Ecto neural progenitor cell (in vitro differentiated cells): ENCODE data around the gene SYP.
A peak's percentile ranks its signal among the peaks of the same experiment; 100 is the strongest.

Source experiments
- DNase-seq: peaks from one replicate; pipeline ENCODE4 v3.0.0-alpha.2; 2018; ENCODE audit warnings: low spot score

Gene SYP

DNA sequence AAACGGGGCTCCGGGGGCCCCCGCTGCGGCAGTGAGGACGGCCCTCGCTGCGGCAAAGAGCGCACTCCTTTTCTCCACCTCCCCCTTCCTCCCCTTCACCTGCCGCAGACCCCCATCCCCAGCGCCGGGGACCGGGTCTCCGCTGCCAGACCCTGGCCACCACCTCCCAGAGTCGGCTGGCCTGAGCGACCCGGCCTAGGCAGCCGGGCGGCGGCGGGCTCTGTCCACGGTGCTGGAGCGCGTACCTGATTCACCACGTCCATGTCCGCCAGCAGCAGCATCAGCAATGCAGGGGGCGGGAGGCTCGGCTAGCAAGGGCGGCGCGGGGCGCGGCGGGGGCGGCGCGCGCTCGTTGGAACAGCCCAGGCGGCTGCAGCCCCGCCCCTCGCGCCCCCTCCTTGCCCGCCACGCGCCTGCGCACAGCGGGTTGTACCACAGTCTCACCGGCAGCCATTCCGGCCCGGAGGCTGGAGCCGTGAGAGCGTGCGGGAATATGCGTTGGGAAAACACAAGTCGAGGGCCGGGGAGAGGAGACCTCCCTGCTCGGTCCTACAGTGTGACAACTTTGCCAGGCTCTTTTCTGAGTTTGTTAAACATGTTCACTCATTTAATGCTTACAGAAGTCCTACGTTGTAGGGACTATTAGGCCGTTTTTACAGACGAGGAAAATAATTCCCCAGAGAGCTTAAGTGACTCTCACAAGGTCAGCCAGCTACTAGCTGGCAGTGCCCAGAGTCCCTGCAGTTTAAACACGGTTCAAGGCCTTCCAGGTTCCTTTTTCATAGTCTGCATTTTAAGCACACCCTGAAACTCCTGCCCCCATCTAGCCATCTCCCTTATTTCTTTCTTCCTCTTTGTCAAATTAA is at the start of gene SYP:
SYP (minus strand) TSS at position 288 of the 866 bp plus-strand sequence; CDS start at position 281, 7 bp downstream.
- DNase-seq, result peak; percentile 91

DNA sequence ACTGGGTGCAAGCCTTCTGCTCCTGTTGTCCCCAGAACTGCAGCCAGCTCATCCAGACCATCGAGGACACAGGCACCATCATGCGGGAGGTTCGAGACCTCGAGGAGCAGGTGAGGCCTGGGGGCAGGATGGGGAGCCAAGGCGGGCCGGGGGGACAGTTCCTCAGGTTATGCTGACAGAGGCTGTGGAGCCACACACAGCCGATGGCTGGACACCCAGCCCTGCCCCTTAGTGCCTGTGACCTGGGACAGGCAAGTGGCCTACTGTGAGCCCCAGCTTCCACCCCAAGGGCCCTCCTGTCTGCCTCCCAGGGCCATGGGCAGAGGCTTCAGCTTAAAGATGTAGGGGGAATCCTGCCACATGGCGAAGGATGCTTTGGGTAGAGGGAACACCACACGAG is 49.6 kb upstream of the SYP start:
- DNase-seq, result no peak

DNA sequence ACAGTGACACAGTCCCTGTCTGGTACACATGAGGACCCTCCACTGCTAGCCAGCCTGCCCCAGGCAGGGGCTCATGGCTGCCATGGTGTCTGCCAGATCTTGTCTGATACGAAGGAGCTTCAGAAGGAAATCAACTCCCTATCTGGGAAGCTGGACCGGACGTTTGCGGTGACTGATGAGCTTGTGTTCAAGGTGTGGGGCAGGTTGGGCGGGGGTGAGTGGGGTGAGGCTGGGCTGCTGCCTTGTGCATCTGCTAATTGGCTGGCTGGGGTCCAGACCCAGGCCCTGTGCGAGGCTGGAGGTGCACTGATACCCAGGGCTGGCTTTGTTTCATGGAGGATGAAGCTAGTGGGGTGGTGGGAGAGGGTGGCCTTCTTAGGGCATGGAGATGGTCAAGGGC is 49.1 kb upstream of the SYP start:
- DNase-seq, result no peak

DNA sequence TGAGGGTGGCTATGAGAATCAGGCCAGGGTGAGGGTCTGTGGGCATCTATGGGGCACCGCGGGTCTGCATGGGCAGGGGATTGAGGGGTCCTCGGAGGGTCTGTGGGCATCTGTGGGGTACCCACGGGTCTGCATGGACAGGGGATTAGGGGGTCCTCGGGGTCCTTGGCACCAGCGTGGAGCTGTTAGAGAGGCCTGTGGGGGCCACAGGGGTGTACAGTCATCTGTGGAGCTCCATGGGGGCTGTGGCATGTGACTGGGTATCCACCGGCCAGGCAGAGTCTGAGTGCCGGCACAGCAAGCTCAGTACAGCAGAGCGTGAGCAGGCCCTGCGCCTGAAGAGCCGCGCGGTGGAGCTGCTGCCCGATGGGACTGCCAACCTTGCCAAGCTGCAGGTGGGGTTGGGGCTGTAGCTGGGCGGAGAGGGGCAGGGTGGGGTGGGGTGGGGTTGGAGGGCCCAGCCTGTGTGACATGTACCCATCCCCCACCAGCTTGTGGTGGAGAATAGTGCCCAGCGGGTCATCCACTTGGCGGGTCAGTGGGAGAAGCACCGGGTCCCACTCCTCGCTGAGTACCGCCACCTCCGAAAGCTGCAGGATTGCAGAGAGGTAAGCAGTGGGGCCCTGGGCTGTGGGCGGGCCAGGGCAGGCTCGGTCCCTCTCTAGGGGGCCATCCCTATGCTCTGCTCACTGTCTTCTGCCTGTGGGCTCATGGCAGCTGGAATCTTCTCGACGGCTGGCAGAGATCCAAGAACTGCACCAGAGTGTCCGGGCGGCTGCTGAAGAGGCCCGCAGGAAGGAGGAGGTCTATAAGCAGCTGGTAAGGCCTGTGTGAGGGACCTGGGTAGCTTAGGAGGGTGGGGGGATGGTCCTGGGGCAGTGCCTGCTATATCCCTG is 48.2 kb upstream of the SYP start:
- DNase-seq, result no peak

DNA sequence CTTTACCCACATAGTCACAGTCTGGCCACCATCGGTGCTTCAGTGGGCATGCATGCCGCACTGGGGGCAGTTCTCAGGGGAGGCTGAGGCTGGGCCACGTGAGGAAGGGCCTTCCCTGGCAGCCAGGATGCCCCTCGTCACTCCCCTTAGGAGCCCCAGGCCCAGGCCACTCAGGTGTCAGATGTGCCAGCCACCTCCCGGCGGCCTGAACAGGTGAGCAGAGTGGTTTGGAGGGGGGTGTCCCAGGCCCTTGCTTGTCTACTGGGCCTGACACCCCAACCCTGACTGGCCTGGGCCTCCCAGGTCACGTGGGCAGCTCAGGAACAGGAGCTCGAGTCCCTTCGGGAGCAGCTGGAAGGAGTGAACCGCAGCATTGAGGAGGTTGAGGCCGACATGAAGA is 47.4 kb upstream of the SYP start:
- no peak for DNase-seq

DNA sequence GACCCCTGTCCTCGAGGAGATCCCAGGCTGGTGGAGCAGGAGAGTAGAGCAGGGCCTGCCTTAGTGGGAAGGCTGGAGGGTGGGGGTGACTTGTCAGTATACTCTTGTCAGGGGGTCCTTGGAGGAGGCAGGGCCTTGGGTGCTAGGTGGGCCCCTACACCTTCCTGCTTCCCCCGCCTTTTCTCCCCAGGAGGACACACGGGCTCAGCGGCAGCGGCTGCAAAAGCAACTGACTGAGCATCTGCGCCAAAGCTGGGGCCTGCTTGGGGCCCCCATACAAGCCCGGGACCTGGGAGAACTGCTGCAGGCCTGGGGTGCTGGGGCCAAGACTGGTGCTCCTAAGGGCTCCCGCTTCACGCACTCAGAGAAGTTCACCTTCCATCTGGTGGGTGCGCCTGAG is 46.5 kb upstream of the SYP start:
- DNase-seq, result no peak

DNA sequence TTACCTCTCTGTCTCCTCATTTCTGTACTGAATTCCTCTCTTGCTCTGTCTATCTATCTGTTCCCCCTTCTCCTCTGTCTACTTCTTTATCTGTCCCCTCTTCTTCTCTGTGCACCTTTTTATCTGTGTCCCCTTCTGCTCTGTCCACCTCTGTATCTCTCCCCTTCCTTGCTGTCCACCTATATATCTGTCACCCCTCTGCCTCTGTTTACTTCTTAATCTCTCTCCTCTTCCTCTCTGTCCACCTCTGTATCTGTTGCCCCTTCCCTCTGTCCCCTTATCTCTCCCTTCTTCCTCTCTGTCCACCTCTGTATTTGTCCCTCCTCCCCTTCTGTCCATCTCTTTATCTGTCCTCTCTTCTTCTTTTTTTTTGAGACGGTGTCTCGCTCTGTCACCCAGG is 44.2 kb upstream of the SYP start:
- DNase-seq, result no peak

DNA sequence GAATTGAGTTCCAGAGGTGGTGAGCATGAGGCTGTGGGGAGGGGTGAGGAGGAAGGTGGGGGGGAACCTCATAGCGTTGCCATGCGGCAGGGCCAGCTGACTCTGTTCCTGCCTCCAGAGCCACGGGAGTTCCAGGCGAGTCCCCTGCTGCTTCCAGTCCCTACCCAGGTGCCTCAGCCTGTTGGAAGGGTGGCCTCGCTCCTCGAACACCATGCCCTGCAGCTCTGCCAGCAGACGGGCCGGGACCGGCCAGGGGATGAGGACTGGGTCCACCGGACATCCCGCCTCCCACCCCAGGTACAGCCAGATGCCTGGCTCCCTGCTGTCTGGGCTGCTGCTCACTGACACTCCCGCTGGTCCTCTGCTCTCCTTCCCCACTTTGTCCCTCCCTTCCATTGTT is 43.2 kb upstream of the SYP start:
- DNase-seq, result no peak

DNA sequence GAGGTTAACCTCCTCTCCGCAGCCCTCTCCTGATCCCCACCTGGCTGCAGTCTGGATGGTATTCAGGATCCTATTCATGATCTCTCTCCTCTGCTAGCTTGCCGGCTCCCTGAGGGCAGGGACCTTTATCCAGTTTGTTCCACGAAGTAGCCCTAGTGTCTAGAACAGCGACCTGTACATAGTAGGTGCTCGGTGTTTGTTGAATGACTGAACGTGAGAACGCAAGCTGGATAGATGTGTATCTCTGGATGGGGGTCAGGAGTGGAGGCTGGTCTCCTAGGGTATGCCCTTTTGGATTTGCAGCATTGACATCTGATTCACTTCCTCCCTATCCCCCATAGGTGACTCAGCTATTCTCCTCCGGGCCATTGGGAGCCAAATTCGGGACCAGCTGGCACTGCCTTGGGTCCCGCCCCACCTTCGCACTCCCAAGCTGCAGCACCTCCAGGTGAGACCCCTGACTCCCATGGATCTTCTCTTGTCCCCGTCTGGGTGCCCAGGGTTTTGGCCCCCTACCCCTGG is 42.6 kb upstream of the SYP start:
- DNase-seq, result no peak

DNA sequence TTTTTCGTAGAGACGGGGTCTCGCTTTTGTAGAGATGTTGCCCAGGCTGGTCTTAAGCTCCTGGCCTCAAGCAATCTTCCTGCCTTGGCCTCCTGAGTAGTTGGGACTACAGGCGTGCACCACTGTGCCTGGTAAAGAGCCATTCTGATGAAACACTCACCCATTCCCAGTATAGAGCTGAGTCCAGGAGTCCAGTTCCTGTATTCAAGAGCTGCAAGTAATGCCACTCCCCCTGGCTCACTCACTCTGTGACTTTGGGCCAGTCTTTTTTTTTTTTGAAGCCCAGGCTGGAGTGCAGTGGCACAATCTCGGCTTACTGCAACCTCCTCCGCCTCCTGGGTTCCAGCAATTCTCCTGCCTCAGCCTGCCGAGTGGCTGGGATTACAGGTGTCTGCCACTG is 38.7 kb upstream of the SYP start:
- no peak for DNase-seq

DNA sequence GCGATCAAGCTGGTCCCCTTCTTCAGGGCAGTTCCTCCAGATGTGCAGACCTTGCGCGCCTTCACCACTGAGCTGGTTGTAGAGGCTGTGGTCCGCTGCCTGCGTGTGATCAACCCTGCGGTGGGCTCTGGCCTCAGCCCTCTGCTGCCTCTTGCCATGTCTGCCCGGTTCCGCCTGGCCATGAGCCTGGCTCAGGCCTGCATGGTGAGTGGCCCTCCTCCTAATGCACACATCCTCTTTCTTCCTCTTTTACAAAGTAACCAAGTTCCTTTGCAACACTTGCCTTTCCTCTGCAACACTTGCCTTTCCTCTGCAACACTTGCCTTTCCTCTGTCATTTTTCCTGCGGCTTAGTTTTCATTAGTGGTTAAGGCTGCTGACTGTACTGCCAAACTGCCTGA is 37.1 kb upstream of the SYP start:
- no peak for DNase-seq

DNA sequence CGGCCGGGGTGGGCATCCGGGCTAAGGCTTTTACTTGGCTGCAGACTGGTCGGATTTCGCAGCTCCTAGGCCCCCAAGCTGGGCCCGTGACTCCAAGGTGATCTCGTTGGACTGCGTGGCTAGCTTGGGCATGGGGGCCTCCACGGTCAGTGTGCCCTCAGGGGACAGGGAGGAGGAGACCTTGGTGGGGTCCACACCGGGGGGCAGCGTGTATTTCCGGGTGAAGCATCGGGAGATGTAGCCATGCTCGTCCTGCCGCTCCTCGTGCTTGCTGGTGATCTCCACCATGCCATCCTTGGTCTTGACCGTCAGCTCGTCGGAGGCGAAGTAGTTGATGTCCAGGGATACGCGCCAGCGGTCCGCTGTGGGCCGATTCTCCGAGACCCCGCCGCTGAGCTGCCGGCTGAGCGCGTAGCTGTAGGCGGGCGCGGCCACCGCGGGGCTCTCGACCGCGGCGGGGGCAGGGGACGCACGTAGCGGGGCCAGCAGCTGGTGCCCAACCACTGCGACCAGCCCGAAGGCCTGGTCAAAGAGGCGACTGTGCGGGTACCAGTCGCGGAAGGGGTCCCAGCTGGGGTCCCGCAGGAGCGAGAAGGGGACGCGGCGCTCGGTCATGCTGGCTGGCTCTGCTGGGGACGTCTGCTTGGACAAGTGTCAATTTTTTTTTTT is 34.0 kb upstream of the SYP start:
- no peak for DNase-seq

DNA sequence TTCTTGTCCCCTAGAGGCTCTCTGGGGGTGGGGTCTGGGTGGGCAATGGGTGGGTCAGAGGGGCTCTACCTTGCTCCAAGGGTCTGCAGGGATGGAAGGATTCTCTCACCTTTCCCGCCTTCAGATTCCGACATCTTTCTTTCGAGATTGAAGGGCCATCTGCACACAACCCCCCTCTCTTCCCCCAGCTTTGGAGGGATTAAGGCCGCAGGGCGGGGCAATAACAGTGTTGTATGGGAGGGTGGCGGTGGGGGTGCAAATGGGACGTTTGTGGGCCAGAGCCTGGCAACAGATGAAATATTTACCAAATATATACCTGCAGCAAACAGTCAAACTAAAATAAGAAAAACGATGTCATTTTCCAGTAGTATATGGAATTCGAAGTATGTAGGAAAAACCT is 33.2 kb upstream of the SYP start, which contains the start of gene CACNA1F:
CACNA1F (minus strand) TSS at position 165 of the 400 bp plus-strand sequence; CDS start at position 134, 31 bp downstream.
- no peak for DNase-seq

DNA sequence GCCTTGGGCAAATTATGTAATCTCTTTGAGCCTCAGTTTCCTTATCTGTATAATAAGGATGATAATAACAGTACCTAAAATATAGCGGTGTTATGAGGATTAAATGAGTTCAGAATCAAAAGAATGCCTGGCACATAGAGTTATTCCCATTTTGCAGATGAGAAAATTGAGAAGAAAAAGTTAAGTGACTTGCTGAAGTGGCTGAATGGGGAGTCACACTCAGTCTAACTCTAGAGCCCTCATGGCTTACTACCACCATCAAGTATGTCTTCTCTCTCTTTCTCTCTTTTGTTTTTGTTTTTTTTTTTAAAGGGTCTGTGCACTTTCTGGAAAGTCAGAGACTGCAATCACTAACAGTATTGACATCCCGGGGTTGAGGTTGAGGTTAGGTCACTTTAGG is 32.5 kb upstream of the SYP start:
- DNase-seq, result no peak

DNA sequence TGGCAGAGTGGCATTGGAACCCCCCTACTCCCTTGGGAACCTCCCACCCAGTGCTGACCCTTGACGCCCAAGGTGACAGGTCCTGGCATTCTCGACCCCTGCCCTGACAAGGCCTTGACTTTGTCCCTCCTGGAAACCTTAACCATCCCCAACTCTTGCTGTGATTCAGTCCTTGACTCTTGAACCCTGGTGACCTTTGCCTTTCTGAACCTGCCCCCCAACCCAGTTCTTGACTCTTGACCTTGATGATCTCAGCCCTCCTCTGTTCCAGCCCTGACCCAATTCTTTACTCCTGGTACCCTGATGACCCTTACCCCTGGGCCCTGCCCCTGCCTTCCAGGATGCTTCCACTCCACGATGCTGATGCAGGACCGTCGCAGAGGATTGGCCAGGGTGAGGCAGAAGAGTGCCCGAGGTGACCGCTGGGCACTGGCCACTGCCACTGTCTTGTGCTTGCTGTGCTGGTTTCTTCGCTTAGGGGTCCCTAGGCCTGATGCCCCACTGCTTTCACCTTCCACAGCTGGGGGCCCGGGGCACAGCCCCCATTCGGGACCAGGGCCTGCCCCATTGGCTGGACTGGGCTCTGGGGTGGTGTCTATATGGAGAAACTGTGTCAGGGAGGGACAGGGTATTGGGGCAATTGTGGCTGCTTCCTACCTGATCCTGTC is 31.5 kb upstream of the SYP start:
- no peak for DNase-seq

DNA sequence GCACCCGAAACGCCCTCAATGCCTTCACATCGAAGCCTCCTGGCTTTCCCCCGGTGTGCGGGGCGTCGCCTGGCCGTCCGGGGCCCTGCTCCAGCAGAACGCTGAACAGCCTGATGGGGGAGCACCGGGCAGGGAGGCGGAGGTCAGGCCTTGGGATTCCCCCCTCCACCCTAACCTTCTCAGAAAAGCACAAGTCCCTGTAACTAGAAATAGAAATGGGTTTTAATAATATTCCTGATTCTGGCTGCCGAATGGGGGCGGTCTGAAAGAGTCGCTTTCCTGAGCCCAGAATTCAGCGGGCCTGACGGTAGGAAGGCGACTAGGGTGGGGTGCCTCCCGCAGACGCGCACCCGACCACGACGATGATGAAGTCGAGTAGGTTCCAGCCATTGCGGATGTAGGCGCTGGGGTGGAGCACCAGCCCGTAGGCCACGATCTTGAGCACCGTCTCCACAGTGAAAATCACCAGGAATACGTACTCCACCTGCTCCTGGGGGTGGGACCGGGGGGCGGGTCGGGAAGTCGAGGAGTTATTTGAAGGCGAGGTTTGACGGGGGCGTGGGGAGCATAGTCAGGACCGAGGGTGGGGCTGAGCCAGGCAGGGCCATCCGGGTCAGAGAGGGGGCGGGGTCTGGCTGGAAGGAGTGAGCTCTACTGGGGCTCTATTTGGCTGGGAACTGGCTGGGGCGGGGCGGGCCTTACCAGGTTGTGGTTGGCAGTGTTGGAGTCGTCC is 30.7 kb upstream of the SYP start:
- peak; percentile 66 for DNase-seq

DNA sequence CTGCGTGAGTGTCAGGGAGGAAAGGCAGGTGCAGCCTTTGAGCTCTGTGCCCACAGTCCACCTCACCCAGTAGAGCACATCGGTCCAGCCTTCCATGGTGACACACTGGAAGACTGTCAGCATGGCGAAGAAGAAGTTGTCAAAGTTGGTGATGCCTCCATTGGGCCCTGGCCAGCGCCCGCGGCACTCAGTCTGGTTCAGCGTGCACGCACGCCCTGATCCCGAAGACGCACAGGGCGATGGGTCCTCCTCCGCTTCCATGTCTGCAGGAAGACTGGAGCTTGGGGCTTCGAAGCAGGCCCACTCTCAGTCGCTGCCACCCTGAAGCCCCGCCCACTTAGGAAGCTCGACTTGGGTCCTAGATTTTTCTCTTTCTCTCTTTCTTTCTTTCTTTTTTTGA is 28.2 kb upstream of the SYP start:
- no peak for DNase-seq

DNA sequence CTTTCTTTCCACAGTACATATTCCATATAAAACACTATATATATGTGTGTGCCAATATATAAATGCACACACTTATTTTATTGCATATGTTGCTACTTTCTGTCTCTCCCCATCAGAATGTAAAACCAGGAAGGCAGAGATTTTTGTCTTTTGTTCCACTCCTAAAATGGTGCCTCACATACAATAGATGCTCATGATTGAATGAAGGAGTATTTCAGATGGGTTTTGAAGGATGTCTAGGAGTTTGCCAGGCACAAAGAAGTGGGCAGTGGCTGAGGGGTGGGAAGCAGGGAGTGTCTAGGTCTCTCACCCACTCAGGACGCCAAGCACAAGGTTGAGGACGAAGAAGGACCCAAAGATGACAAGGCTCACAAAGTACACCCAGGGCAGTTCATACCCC is 27.7 kb upstream of the SYP start:
- DNase-seq, result no peak

DNA sequence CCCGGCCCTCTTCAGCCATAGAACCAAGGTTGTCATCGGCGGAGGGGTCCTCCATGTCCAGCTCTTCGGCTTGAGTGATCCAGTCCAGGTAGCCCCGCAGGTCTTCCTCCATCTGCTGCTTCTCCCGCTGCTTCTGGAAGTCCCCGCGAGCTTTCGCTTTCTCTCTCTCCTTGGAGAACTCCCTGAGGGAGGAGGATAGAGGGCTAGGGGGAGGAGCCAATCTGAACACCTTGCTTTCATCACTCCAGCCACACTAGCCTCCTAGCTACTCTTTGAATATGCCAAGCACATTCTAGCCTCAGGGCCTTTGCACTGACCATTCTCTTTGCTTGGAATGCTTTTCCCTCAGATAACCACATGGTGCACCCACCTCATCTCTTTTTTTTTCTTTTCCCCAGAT is 27.0 kb upstream of the SYP start:
- no peak for DNase-seq

DNA sequence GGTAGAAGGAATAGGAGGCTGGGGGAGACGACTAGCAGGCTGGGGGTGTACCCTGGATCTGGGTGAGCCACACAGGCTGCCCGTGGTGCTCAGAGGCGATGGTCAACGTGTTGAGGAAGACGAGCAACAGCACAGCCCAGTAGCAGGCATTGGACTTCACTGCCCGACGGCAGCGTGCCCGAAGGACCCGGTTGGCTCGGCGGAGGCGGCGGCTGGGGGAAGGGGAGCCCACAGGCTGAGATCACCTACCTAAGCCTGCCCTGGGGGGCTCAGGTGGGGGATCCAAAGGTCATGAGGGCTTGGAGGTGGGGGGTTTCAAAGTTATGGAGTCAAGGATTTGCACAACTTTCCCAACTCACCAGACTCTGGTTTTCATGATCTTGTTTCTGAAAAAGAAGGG is 25.9 kb upstream of the SYP start:
- no peak for DNase-seq

DNA sequence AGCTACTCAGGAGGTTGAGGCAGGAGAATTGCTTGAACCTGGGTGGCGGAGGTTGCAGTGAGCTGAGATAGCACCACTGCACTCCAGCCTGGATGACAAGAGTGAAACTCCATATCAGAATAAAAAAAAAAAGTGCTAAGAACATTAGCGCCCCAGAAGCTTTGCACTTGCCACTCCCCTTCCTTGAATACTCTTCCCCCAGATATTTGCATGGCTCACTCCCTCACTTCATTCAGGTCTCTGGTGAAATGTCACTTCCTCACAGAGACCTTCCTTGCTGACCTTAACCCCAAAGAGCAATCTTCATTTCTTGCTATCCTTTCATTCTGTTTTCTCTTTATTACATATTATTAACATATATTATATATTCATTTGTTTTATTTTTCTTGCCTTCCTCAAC is 21.9 kb upstream of the SYP start:
- DNase-seq, result no peak
